Right hindlimb (tissue), 1 donor: ENCODE results near the gene OSBPL2.

Experiments
- DNase-seq: peaks from one replicate; pipeline ENCODE4 v3.0.0-alpha.2; 2018

OSBPL2 gene

GRCh38 chr20:62262064-62262463, 23.7 kb downstream of the OSBPL2 start:
- DNase-seq = no peak

GRCh38 chr20:62263396-62263795, 25.1 kb downstream of the OSBPL2 start:
- DNase-seq = no peak

- no peak for DNase-seq
These were observed 27.0 kb downstream of the OSBPL2 start for GRCh38 chr20:62265365-62265764.

- no peak for DNase-seq
These were observed 28.0 kb downstream of the OSBPL2 start for GRCh38 chr20:62266340-62266739.

- DNase-seq = no peak
These were observed 28.5 kb downstream of the OSBPL2 start for GRCh38 chr20:62266851-62267250.

GRCh38 chr20:62267543-62267942, 29.2 kb downstream of the OSBPL2 start:
- DNase-seq = no peak

GRCh38 chr20:62268228-62268900, 30.0 kb downstream of the OSBPL2 start:
- DNase-seq = no peak

GRCh38 chr20:62269378-62269777, 31.1 kb downstream of the OSBPL2 start:
- DNase-seq = no peak

- no peak for DNase-seq
These were observed 31.6 kb downstream of the OSBPL2 start for GRCh38 chr20:62269871-62270270.

- no peak for DNase-seq
These were observed 33.9 kb downstream of the OSBPL2 start for GRCh38 chr20:62272200-62272599.

- no peak for DNase-seq
These were observed 35.1 kb downstream of the OSBPL2 start for GRCh38 chr20:62273416-62273815.

GRCh38 chr20:62274332-62274950, 36.1 kb downstream of the OSBPL2 start:
- DNase-seq = no peak

- DNase-seq = no peak
These were observed 36.9 kb downstream of the OSBPL2 start for GRCh38 chr20:62275219-62275618.

GRCh38 chr20:62276439-62276838, 38.1 kb downstream of the OSBPL2 start:
- DNase-seq = peak; percentile 77

- no peak for DNase-seq
These were observed 38.9 kb downstream of the OSBPL2 start for GRCh38 chr20:62277253-62277652.

- no peak for DNase-seq
These were observed 42.0 kb downstream of the OSBPL2 start for GRCh38 chr20:62280303-62280702.

GRCh38 chr20:62281161-62281933, 43.0 kb downstream of the OSBPL2 start:
- no peak for DNase-seq

GRCh38 chr20:62282103-62282502, 43.8 kb downstream of the OSBPL2 start:
- DNase-seq = no peak

- DNase-seq = no peak
These were observed 44.7 kb downstream of the OSBPL2 start for GRCh38 chr20:62282877-62283503.

GRCh38 chr20:62284448-62284847, 46.1 kb downstream of the OSBPL2 start:
- DNase-seq = no peak

- DNase-seq = no peak
These were observed 46.8 kb downstream of the OSBPL2 start for GRCh38 chr20:62285151-62285550.

- no peak for DNase-seq
These were observed 47.4 kb downstream of the OSBPL2 start for GRCh38 chr20:62285722-62286121.

- DNase-seq = no peak
These were observed 48.3 kb downstream of the OSBPL2 start for GRCh38 chr20:62286493-62287064.
